HCT116 (cell line): ENCODE measurements around the gene MED31. TPM values are rescaled to one million over a fixed set of nuclear protein-coding genes. Genes with fewer than 3 reads are reported as not detected.
A peak's percentile ranks its signal among the peaks of the same experiment; 100 is the strongest.

Experiments used
- ATAC-seq: fragments of 200-7000 bp; cut with Tn5 transposase; 2 replicates; pipeline ENCODE4 v1.9.1; 2020; ENCODE audit warnings: mild to moderate bottlenecking, moderate library complexity
- BruUV-seq: library from RNA; stranded (reverse); fragments of 400-500 nt; replicated peaks from 2 replicates; lab custom pipeline; 2021; lab: Mats Ljungman, UMichigan
- CTCF ChIA-PET: fragments of 300-600 bp; sonication (Branson Sonifier 250); formaldehyde crosslinking; loops from one replicate; lab custom pipeline; 2021; ENCODE audit warnings: antibody characterized with exemption; lab: Charles Lee
- POLR2A ChIA-PET: fragments of 300-600, 350-600 bp; sonication (Branson Sonifier 250); formaldehyde crosslinking; loops from one replicate; lab custom pipeline; 2021; ENCODE audit warnings: antibody characterized with exemption; lab: Charles Lee
- RAD21 ChIA-PET, 2 experiments: fragments of 300-600 bp; sonication (Branson Sonifier 250); formaldehyde crosslinking; loops; one replicate each; lab custom pipeline; 2023; ENCODE audit warnings: low total read pairs in 2 of 2; ENCODE audit not compliant: uncharacterized antibody in 2 of 2, unreplicated experiment in 2 of 2, low non-redundant PET in 1 of 2; lab: Charles Lee
- DNase-seq: peaks from one replicate; pipeline ENCODE4 v3.0.0-alpha.2; 2010; ENCODE audit warnings: low read depth, low spot score
- H2AFZ ChIP-seq: fragments of 200-600 bp; shearing (Covaris generic), sonication (generic); 2 replicates; pipeline ENCODE4 v1.6.1; 2017; ENCODE audit warnings: low read depth, mixed run types, mixed read lengths, antibody characterized with exemption, low read length; ENCODE audit not compliant: poor library complexity, severe bottlenecking
- H3K27ac ChIP-seq: 2 replicates; pipeline ENCODE4 v1.5.1; 2012; ENCODE audit warnings: low read depth, low read length
- H3K27me3 ChIP-seq: fragments of 200-600 bp; sonication (generic); 2 replicates; pipeline ENCODE4 v1.6.1; 2016; ENCODE audit warnings: mixed run types, low read length, mixed read lengths; ENCODE audit not compliant: insufficient read depth
- H3K36me3 ChIP-seq, 2 experiments: fragments of 200-500 bp in 1 of 2; fragments of 200-600 bp in 1 of 2; sonication (Bioruptor generic) in 1 of 2; sonication (generic) in 1 of 2; 2 replicates each; pipeline versions ENCODE4 v1.5.1 to v1.6.1; 2014 to 2016; ENCODE audit warnings: low read length in 2 of 2, inconsistent platforms in 1 of 2, mixed read lengths in 1 of 2, mixed run types in 1 of 2; ENCODE audit not compliant: insufficient read depth in 2 of 2, control insufficient read depth in 1 of 2
- H3K4me1 ChIP-seq, 2 experiments: fragments of 200-600 bp in 1 of 2; sonication (generic) in 1 of 2; 2 replicates each; pipeline versions ENCODE4 v1.5.1 to v1.6.1; 2012 to 2017; ENCODE audit warnings: low read length in 2 of 2, inconsistent platforms in 1 of 2, mild to moderate bottlenecking in 1 of 2, mixed read lengths in 1 of 2, mixed run types in 1 of 2, moderate library complexity in 1 of 2; ENCODE audit not compliant: insufficient read depth in 2 of 2, control insufficient read depth in 1 of 2
- H3K4me2 ChIP-seq: fragments of 200-600 bp; sonication (generic); 2 replicates; pipeline ENCODE4 v1.6.1; 2017; ENCODE audit warnings: mixed run types, low read length, mixed read lengths
- H3K4me3 ChIP-seq, 2 experiments: fragments of 200-600 bp in 1 of 2; sonication (generic) in 1 of 2; replicated peaks in 1 of 2; 2 replicates each; pipeline ENCODE4 v1.5.1; 2011 to 2016; ENCODE audit warnings: low read length in 2 of 2, control low read depth in 1 of 2, low read depth in 1 of 2, mild to moderate bottlenecking in 1 of 2, mixed read lengths in 1 of 2, mixed run types in 1 of 2
- H3K79me2 ChIP-seq: fragments of 200-600 bp; sonication (generic); 2 replicates; pipeline ENCODE4 v1.6.1; 2017; ENCODE audit warnings: mild to moderate bottlenecking, mixed run types, low read length, moderate library complexity, mixed read lengths; ENCODE audit not compliant: insufficient read depth
- H3K9ac ChIP-seq: fragments of 200-600 bp; sonication (generic); 2 replicates; pipeline ENCODE4 v1.6.1; 2016; ENCODE audit warnings: low read length, mixed read lengths
- H3K9me2 ChIP-seq: fragments of 200-600 bp; sonication (generic), shearing (Covaris generic); 2 replicates; pipeline ENCODE4 v1.6.1; 2017; ENCODE audit warnings: mixed run types, mild to moderate bottlenecking, moderate library complexity; ENCODE audit not compliant: insufficient read depth
- H3K9me3 ChIP-seq, 2 experiments: fragments of 200-500 bp in 1 of 2; fragments of 200-600 bp in 1 of 2; sonication (Bioruptor generic) in 1 of 2; sonication (generic) in 1 of 2; 2 replicates each; pipeline ENCODE4 v1.6.1; 2014 to 2017; ENCODE audit warnings: low read length in 2 of 2, mixed read lengths in 2 of 2, inconsistent platforms in 1 of 2, low read depth in 1 of 2, mild to moderate bottlenecking in 1 of 2, mixed run types in 1 of 2, moderate library complexity in 1 of 2; ENCODE audit not compliant: control insufficient read depth in 1 of 2, insufficient read depth in 1 of 2
- H4K20me1 ChIP-seq: fragments of 200-600 bp; sonication (generic), shearing (Covaris generic); 2 replicates; pipeline ENCODE4 v1.6.1; 2017; ENCODE audit warnings: mixed run types, mild to moderate bottlenecking, moderate library complexity; ENCODE audit not compliant: insufficient read depth
- ATF3 ChIP-seq: IDR thresholded peaks from 2 replicates; pipeline ENCODE4 v1.6.1; 2012
- CBX3 ChIP-seq: IDR thresholded peaks from 2 replicates; pipeline ENCODE4 v1.6.1; 2012; ENCODE audit warnings: low read depth
- CEBPB ChIP-seq: IDR thresholded peaks from 2 replicates; pipeline ENCODE4 v1.6.1; 2012; ENCODE audit warnings: low read depth
- CTCF ChIP-seq, 3 experiments: fragments of 200-600 bp in 1 of 3; sonication (generic) in 1 of 3; IDR thresholded peaks in 2 of 3; conservative IDR thresholded peaks in 1 of 3; 2 replicates each; pipeline ENCODE4 v1.5.1; 2012 to 2017; ENCODE audit warnings: low read depth in 2 of 3, low read length in 2 of 3, antibody characterized with exemption in 1 of 3, borderline replicate concordance in 1 of 3, control low read depth in 1 of 3, mild to moderate bottlenecking in 1 of 3, mixed read lengths in 1 of 3, mixed run types in 1 of 3, moderate library complexity in 1 of 3; ENCODE audit not compliant: insufficient read depth in 1 of 3
- EGR1 ChIP-seq: IDR thresholded peaks from 2 replicates; pipeline ENCODE4 v1.6.1; 2012; ENCODE audit warnings: low read depth
- ELF1 ChIP-seq: IDR thresholded peaks from 2 replicates; pipeline ENCODE4 v1.6.1; 2012; ENCODE audit warnings: low read depth, borderline replicate concordance
- EZH2 ChIP-seq: fragments of 200-600 bp; sonication (generic); IDR thresholded peaks from 2 replicates; pipeline ENCODE4 v1.6.1; 2017; ENCODE audit warnings: antibody characterized with exemption, mixed run types
- EZH2phosphoT487 ChIP-seq: fragments of 200-600 bp; IDR thresholded peaks from 2 replicates; pipeline ENCODE4 v1.6.1; 2018; ENCODE audit warnings: antibody characterized with exemption, borderline replicate concordance
- JUND ChIP-seq: IDR thresholded peaks from 2 replicates; pipeline ENCODE4 v1.6.1; 2012
- MAX ChIP-seq: IDR thresholded peaks from 2 replicates; pipeline ENCODE4 v1.6.1; 2012
- POLR2AphosphoS5 ChIP-seq: IDR thresholded peaks from 2 replicates; pipeline ENCODE4 v1.6.1; 2011; ENCODE audit warnings: mild to moderate bottlenecking, low read depth, low read length, moderate library complexity
- RAD21 ChIP-seq: IDR thresholded peaks from 2 replicates; pipeline ENCODE4 v1.6.1; 2012; ENCODE audit warnings: low read depth, mild to moderate bottlenecking
- SIN3A ChIP-seq: IDR thresholded peaks from 2 replicates; pipeline ENCODE4 v1.6.1; 2012; ENCODE audit warnings: low read depth
- SRF ChIP-seq: IDR thresholded peaks from 2 replicates; pipeline ENCODE4 v1.6.1; 2012; ENCODE audit warnings: low read depth
- TCF7L2 ChIP-seq: IDR thresholded peaks from 2 replicates; pipeline ENCODE4 v1.7.0; 2011; ENCODE audit warnings: borderline replicate concordance, inconsistent platforms; ENCODE audit not compliant: insufficient read depth, insufficient read length; ENCODE audit errors: extremely low read depth
- ZBTB33 ChIP-seq: IDR thresholded peaks from 2 replicates; pipeline ENCODE4 v1.6.1; 2011; ENCODE audit warnings: mild to moderate bottlenecking, low read length, moderate library complexity; ENCODE audit not compliant: insufficient replicate concordance; ENCODE audit errors: extremely low read depth
- ZFX ChIP-seq: fragments of 450-650 bp; IDR thresholded peaks from 2 replicates; pipeline ENCODE4 v1.6.1; 2017
- ZNF274 ChIP-seq: fragments of 200-500 bp; sonication (Bioruptor generic); IDR thresholded peaks from 2 replicates; pipeline ENCODE4 v1.6.1; 2014; ENCODE audit warnings: mild to moderate bottlenecking, low read depth, low read length, inconsistent platforms
- intact Hi-C: fragments of 100-400 bp; cut with micrococcal nuclease; formaldehyde crosslinking; loops from 2 replicates; pipeline ENCODE4 v1.10.0; 2022
- total RNA-seq: library from RNA; stranded (reverse); gene quantifications from one replicate; pipeline ENCODE4 v1.2.1, GENCODE V29; 2021; ENCODE audit not compliant: unreplicated experiment

Gene MED31
- total RNA-seq, 1 experiment from 2014 or later = 20.3 TPM

GRCh38 chr17:6657633-6658287, 6.4 kb upstream of the MED31 start:
- Histone ChIP-seq H3K9me3 (no peaks in the 10 kb centered on the region), H3K27ac (no peak overlapping the region; the same call in 1 of the 2 replicates), H3K4me1 (peaks cover 0 to 6% of the 10 kb centered on the region in 2 experiments; a peak in 1 of 4 replicates), H3K9me2 (no peaks in the 10 kb centered on the region), H3K4me3 (peak overlapping the region; percentile 40 to 50), H2AFZ (no peak overlapping the region), H3K4me2 (peak overlapping the region; percentile 69), H3K27me3 (no peaks in the 10 kb centered on the region; the same call in 1 of the 2 replicates), H3K9ac (peak overlapping the region; percentile 25), H3K36me3 (no peaks in the 10 kb centered on the region), H3K79me2 (no peaks in the 10 kb centered on the region), H4K20me1 (no peaks in the 10 kb centered on the region)
- BruUV-seq = no TSS peak
- CTCF ChIA-PET = interaction anchor here (0.7 to 1.2 kb wide), 2 partner anchors 186 to 347 kb away, joined by 3 to 4 read pairs; no protein-coding TSS in a partner anchor
- POLR2A ChIA-PET = interaction anchor here (0.6 kb wide), 1 partner anchor 1724 kb away, joined by 3 read pairs; no protein-coding TSS in a partner anchor
- no peak for TF ChIP-seq EGR1
- TF ChIP-seq SIN3A = no peak
- TF ChIP-seq CEBPB = no peak
- TF ChIP-seq POLR2AphosphoS5 = no peak
- no peak for TF ChIP-seq ELF1
- TF ChIP-seq TCF7L2 = no peak
- TF ChIP-seq EZH2 = no peak
- no peak for TF ChIP-seq ZFX
- no peak for TF ChIP-seq CBX3
- no peak for TF ChIP-seq SRF
- TF ChIP-seq CTCF (IDR thresholded peaks at IDR 0.05 in 2 of 3, conservative IDR thresholded peaks at IDR 0.05 in 1 of 3; ENCODE audit: borderline replicate concordance in 1 of 3, insufficient read depth in 1 of 3, low read depth in 2 of 3, low read length in 2 of 3) = no peak
- no peak for TF ChIP-seq JUND
- no peak for TF ChIP-seq ATF3
- no peak for TF ChIP-seq RAD21
- no peak for TF ChIP-seq ZNF274
- TF ChIP-seq EZH2phosphoT487 = no peak
- TF ChIP-seq ZBTB33 = no peak
- no peak for TF ChIP-seq MAX
- RAD21 ChIA-PET = interaction anchor here (0.6 to 0.8 kb wide), 2 partner anchors 16 kb away, joined by 3 read pairs; no protein-coding TSS in a partner anchor
- peak; percentile 49 for ATAC-seq
- intact Hi-C loops = no loop called here
- no peak for DNase-seq
